GM23338 (cell line): Measurements from ENCODE around the gene CWC22. TPM values are rescaled to one million over a fixed set of nuclear protein-coding genes. Genes with fewer than 3 reads are reported as not detected.
"Not testable (repeated sequence)": the region's sequence is repeated elsewhere in the genome, so short reads cannot be mapped to it uniquely, and the experiment has no call there.

ENCODE experiments used
- ATAC-seq: fragments of 200-7000 bp; cut with Tn5 transposase; 3 replicates; pipeline ENCODE4 v1.9.1; 2020
- DNase-seq: peaks from one replicate; pipeline ENCODE4 v3.0.0-alpha.2; 2015; ENCODE audit warnings: low spot score
- H2AFZ ChIP-seq: fragments of 200-600 bp; sonication (generic); 2 replicates; pipeline ENCODE4 v1.8.0; 2016; ENCODE audit warnings: antibody characterized with exemption, mild to moderate bottlenecking, moderate library complexity
- H3F3A ChIP-seq: fragments of 200-600 bp; sonication (generic); replicated peaks from 2 replicates; pipeline ENCODE4 v1.8.0; 2017; ENCODE audit warnings: antibody characterized with exemption, mixed run types, low read depth
- H3K27ac ChIP-seq: fragments of 200-600 bp; sonication (generic); 2 replicates; pipeline ENCODE4 v1.6.1; 2016; ENCODE audit warnings: low read depth
- H3K27me3 ChIP-seq: fragments of 200-600 bp; sonication (generic); 2 replicates; pipeline ENCODE4 v1.8.0; 2016; ENCODE audit warnings: mild to moderate bottlenecking, mixed run types, moderate library complexity; ENCODE audit not compliant: insufficient read depth
- H3K36me3 ChIP-seq: fragments of 200-600 bp; sonication (generic); 2 replicates; pipeline ENCODE4 v1.8.0; 2016; ENCODE audit warnings: mild to moderate bottlenecking; ENCODE audit not compliant: insufficient read depth
- H3K4me1 ChIP-seq: fragments of 200-600 bp; sonication (generic); 2 replicates; pipeline ENCODE4 v1.8.0; 2016; ENCODE audit warnings: mild to moderate bottlenecking, moderate library complexity; ENCODE audit not compliant: insufficient read depth
- H3K4me2 ChIP-seq: fragments of 200-600 bp; sonication (generic); 2 replicates; pipeline ENCODE4 v1.7.1; 2017; ENCODE audit warnings: mixed run types
- H3K4me3 ChIP-seq: fragments of 200-600 bp; sonication (generic); 2 replicates; pipeline ENCODE4 v1.6.1; 2016; ENCODE audit warnings: mixed run types
- H3K79me2 ChIP-seq: fragments of 200-600 bp; sonication (generic); replicated peaks from 2 replicates; pipeline ENCODE4 v1.8.0; 2017; ENCODE audit warnings: mild to moderate bottlenecking; ENCODE audit not compliant: insufficient read depth
- H3K9me2 ChIP-seq: fragments of 200-600 bp; sonication (generic); 2 replicates; pipeline ENCODE4 v1.8.0; 2017; ENCODE audit not compliant: insufficient read depth
- H4K20me1 ChIP-seq: fragments of 200-600 bp; sonication (generic); replicated peaks from 2 replicates; pipeline ENCODE4 v1.8.0; 2017; ENCODE audit warnings: mild to moderate bottlenecking; ENCODE audit not compliant: insufficient read depth
- H3K27ac Mint-ChIP-seq: 2 replicates; pipeline ENCODE4 v1.8.0; 2020; ENCODE audit warnings: inconsistent platforms, mild to moderate bottlenecking, moderate library complexity, mixed read lengths
- H3K27me3 Mint-ChIP-seq: 3 replicates; pipeline ENCODE4 v1.8.0; 2022; ENCODE audit warnings: low read depth, mild to moderate bottlenecking, moderate library complexity, mixed read lengths, inconsistent platforms; ENCODE audit not compliant: insufficient read depth, poor library complexity
- H3K36me3 Mint-ChIP-seq: 3 replicates; pipeline ENCODE4 v1.8.0; 2021; ENCODE audit warnings: low read depth, mild to moderate bottlenecking, inconsistent platforms, moderate library complexity, mixed read lengths
- H3K4me1 Mint-ChIP-seq: 3 replicates; pipeline ENCODE4 v1.8.0; 2020; ENCODE audit warnings: mild to moderate bottlenecking, inconsistent platforms, mixed read lengths
- H3K4me3 Mint-ChIP-seq: 3 replicates; pipeline ENCODE4 v1.8.0; 2021; ENCODE audit warnings: moderate library complexity, mild to moderate bottlenecking, inconsistent platforms, mixed read lengths
- H3K9me3 Mint-ChIP-seq: 3 replicates; pipeline ENCODE4 v1.8.0; 2020; ENCODE audit warnings: moderate library complexity, mild to moderate bottlenecking, inconsistent platforms, mixed read lengths
- ETS1 ChIP-seq: IDR thresholded peaks from 2 replicates; pipeline ENCODE4 v1.6.1; 2016; ENCODE audit warnings: antibody characterized with exemption
- EZH2 ChIP-seq: fragments of 200-600 bp; sonication (generic); IDR thresholded peaks from one replicate; pipeline ENCODE4 v1.8.0; 2017; ENCODE audit warnings: antibody characterized with exemption, mild to moderate bottlenecking, low read depth; ENCODE audit not compliant: unreplicated experiment
- NANOG ChIP-seq: IDR thresholded peaks from 2 replicates; pipeline ENCODE4 v1.6.1; 2016; ENCODE audit warnings: antibody characterized with exemption, borderline replicate concordance
- POLR2AphosphoS5 ChIP-seq: IDR thresholded peaks from 2 replicates; pipeline ENCODE4 v1.6.1; 2016; ENCODE audit warnings: antibody characterized with exemption, low read depth
- ZNF331 ChIP-seq: fragments of 250-450 bp; sonication (Bioruptor Pico); IDR thresholded peaks from 2 replicates; pipeline ENCODE4 v1.5.0; 2020; ENCODE audit warnings: low read depth, mild to moderate bottlenecking, moderate library complexity
- polyA plus RNA-seq: library from polyadenylated mRNA; unstranded; fragments of >200 nt; fragmentation: Nextera tagmentation; extraction: Ambion mirVana; gene quantifications from 2 replicates; pipeline ENCODE4 v1.2.1, GENCODE V29; 2016
- total RNA-seq: library from RNA; depleted of rRNA; stranded (reverse); fragments of >200 nt; shearing (Covaris generic); gene quantifications from 2 replicates; pipeline ENCODE4 v1.2.3, GENCODE V29; 2014

CWC22 gene
- total and polyA plus RNA-seq, 2 experiments from 2014 or later, result 36.0 to 38.3 TPM

DNA sequence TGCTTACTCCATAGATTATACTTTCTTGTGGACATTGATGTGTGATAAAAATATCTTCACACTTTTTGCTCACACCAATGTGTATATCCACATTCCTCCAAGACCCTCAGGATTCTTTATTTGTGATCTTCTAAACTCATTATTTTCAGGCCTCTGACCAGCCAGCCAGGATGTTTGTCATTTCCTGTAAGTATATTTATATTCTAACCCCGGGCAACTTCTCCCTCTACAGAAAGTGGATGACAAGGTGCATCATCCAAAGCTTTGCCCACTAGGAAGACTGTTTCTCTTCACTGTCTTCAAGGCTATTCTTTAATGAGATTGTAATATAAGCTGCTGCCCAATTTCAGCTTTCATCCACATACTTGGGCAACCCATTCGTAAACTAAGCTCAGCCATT lies 3.6 kb upstream of the CWC22 start:
- TF ChIP-seq EZH2 (no peak), POLR2AphosphoS5 (no peak), ETS1 (no peak), NANOG (no peak), ZNF331 (CRISPR knock-in tag) (no peak)
- DNase-seq (no peak), ATAC-seq (no peak)
- Mint-ChIP-seq H3K9me3 (peaks cover 2% of the 10 kb centered on the region; the same call in 1 of the 3 replicates), H3K27ac (no peak overlapping the region), H3K4me1 (peaks cover 4% of the 10 kb centered on the region; the same call in 2 of the 3 replicates), H3K4me3 (no peak overlapping the region), H3K36me3 (no peaks in the 10 kb centered on the region), H3K27me3 (peaks cover 4% of the 10 kb centered on the region)
- H2AFZ ChIP-seq, result no peak overlapping the region
- H3F3A ChIP-seq, result no peaks in the 10 kb centered on the region
- H3K79me2 ChIP-seq, result peaks cover 10% of the 10 kb centered on the region
- no peaks in the 10 kb centered on the region for H3K27me3 ChIP-seq
- H3K4me2 ChIP-seq, result no peak overlapping the region
- peaks cover 6% of the 10 kb centered on the region for H3K4me1 ChIP-seq
- 0 out of 2 replicates have a peak, but pooled peaks cover 2% of the 10 kb centered on the region for H4K20me1 ChIP-seq
- H3K9me2 ChIP-seq, result no peaks in the 10 kb centered on the region; the same call in 1 of the 2 replicates
- H3K27ac ChIP-seq, result no peak overlapping the region
- H3K36me3 ChIP-seq, result no peaks in the 10 kb centered on the region
- H3K4me3 ChIP-seq, result no peak overlapping the region

- no peaks in the 10 kb centered on the region for H3K27me3 ChIP-seq
- peaks cover 13% of the 10 kb centered on the region for H3K4me1 ChIP-seq
- H3K79me2 ChIP-seq, result peaks cover 55% of the 10 kb centered on the region
- H3K4me2 ChIP-seq, result peak overlapping the region; percentile 93
- H4K20me1 ChIP-seq, result peaks cover 12% of the 10 kb centered on the region; the same call in 1 of the 2 replicates
- no peaks in the 10 kb centered on the region; the same call in 1 of the 2 replicates for H3K9me2 ChIP-seq
- peak overlapping the region; percentile 6 for H3K27ac ChIP-seq
- TF ChIP-seq NANOG, result no peak
- no peak for TF ChIP-seq EZH2
- H3F3A ChIP-seq, result no peaks in the 10 kb centered on the region
- H3K36me3 ChIP-seq, result no peaks in the 10 kb centered on the region
- H2AFZ ChIP-seq, result peak overlapping the region; percentile 3; the same call in 1 of the 2 replicates
- Mint-ChIP-seq H3K36me3 (0 out of 3 replicates have a peak, but pooled peaks cover 2% of the 10 kb centered on the region), H3K9me3 (no peaks in the 10 kb centered on the region), H3K27ac (peak overlapping the region; percentile 100), H3K4me1 (peaks cover 18% of the 10 kb centered on the region), H3K27me3 (peaks cover 7% of the 10 kb centered on the region), H3K4me3 (peak overlapping the region; percentile 95)
- DNase-seq (no peak), ATAC-seq (no peak)
- peak overlapping the region; percentile 54 for H3K4me3 ChIP-seq
Observed at GRCh38 chr2:180006231-180006630, 866 bp downstream of the CWC22 start.

GRCh38 chr2:180005465-180005864 lies 1.6 kb downstream of the CWC22 start:
- Mint-ChIP-seq H3K4me1 (peaks cover 21% of the 10 kb centered on the region), H3K4me3 (peak overlapping the region; percentile 95), H3K27ac (peak overlapping the region; percentile 58; the same call in 1 of the 2 replicates)
- Histone ChIP-seq H3K4me1 (peaks cover 13% of the 10 kb centered on the region), H4K20me1 (peaks cover 12% of the 10 kb centered on the region; the same call in 1 of the 2 replicates), H3K79me2 (peaks cover 63% of the 10 kb centered on the region), H3K4me2 (peak overlapping the region; percentile 93), H3K4me3 (peak overlapping the region; percentile 54)
- not testable (repeated sequence) for H3K9me2 ChIP-seq, DNase-seq, H3K36me3 Mint-ChIP-seq, H3K36me3 ChIP-seq, H3F3A ChIP-seq, H3K27ac ChIP-seq, H3K27me3 Mint-ChIP-seq, H2AFZ ChIP-seq, H3K27me3 ChIP-seq, H3K9me3 Mint-ChIP-seq, ATAC-seq
